ENCODE data around the gene C5orf15.

DNA sequence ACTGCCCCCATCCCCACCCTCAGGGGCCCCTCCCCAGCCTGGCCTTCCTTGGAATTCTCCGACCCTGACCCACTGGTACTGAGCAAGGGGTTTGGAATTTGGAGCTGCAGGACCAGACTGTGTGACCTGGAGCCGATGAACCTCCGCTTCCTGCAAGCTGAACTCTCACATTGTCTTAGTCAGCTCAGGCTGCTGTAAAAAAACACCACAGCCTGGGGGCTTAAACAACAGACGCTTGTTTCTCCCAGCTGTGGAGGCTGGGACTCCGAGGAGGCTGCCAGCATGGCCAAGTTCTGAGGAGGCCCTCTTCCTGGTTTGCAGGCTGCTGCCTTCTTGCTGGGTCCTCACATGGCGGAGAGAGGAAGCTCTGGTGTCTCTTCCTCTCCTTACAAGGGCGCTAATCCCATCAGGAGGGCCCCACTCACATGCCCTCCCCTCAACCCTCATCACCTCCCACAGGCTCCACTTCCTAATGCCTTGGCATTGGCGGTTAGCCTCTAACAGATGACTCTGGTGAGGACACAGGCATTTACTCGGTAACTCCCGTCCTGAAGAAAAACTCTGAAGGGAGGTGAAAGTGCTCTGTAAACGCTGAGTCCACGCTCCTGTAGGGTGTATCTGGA lies 42.4 kb downstream of the C5orf15 start:
- TF ChIP-seq, protein P1, sequence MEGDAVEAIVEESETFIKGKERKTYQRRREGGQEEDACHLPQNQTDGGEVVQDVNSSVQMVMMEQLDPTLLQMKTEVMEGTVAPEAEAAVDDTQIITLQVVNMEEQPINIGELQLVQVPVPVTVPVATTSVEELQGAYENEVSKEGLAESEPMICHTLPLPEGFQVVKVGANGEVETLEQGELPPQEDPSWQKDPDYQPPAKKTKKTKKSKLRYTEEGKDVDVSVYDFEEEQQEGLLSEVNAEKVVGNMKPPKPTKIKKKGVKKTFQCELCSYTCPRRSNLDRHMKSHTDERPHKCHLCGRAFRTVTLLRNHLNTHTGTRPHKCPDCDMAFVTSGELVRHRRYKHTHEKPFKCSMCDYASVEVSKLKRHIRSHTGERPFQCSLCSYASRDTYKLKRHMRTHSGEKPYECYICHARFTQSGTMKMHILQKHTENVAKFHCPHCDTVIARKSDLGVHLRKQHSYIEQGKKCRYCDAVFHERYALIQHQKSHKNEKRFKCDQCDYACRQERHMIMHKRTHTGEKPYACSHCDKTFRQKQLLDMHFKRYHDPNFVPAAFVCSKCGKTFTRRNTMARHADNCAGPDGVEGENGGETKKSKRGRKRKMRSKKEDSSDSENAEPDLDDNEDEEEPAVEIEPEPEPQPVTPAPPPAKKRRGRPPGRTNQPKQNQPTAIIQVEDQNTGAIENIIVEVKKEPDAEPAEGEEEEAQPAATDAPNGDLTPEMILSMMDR (IDR thresholded peaks at IDR 0.05; ENCODE audit: low read depth, low read length, missing input control), result no peak
- TF ChIP-seq, protein P2, sequence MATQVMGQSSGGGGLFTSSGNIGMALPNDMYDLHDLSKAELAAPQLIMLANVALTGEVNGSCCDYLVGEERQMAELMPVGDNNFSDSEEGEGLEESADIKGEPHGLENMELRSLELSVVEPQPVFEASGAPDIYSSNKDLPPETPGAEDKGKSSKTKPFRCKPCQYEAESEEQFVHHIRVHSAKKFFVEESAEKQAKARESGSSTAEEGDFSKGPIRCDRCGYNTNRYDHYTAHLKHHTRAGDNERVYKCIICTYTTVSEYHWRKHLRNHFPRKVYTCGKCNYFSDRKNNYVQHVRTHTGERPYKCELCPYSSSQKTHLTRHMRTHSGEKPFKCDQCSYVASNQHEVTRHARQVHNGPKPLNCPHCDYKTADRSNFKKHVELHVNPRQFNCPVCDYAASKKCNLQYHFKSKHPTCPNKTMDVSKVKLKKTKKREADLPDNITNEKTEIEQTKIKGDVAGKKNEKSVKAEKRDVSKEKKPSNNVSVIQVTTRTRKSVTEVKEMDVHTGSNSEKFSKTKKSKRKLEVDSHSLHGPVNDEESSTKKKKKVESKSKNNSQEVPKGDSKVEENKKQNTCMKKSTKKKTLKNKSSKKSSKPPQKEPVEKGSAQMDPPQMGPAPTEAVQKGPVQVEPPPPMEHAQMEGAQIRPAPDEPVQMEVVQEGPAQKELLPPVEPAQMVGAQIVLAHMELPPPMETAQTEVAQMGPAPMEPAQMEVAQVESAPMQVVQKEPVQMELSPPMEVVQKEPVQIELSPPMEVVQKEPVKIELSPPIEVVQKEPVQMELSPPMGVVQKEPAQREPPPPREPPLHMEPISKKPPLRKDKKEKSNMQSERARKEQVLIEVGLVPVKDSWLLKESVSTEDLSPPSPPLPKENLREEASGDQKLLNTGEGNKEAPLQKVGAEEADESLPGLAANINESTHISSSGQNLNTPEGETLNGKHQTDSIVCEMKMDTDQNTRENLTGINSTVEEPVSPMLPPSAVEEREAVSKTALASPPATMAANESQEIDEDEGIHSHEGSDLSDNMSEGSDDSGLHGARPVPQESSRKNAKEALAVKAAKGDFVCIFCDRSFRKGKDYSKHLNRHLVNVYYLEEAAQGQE (IDR thresholded peaks at IDR 0.05), result no peak
- TF ChIP-seq TAF1 (conservative IDR thresholded peaks at IDR 0.05) (no peak), GABPA (IDR thresholded peaks at IDR 0.05 in 1 of 2, conservative IDR thresholded peaks at IDR 0.05 in 1 of 2) (no peak), FOXA1 (IDR thresholded peaks at IDR 0.05) (no peak), JUND (IDR thresholded peaks at IDR 0.05) (no peak), YY1 (IDR thresholded peaks at IDR 0.05) (no peak), SP1 (IDR thresholded peaks at IDR 0.05) (no peak), RAD21 (IDR thresholded peaks at IDR 0.05) (no peak)
- TF ChIP-seq, protein P3, sequence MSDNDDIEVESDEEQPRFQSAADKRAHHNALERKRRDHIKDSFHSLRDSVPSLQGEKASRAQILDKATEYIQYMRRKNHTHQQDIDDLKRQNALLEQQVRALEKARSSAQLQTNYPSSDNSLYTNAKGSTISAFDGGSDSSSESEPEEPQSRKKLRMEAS (IDR thresholded peaks at IDR 0.05), result no peak
